GM19240 (cell line): Measurements from ENCODE around the gene DLGAP1.

ENCODE experiments used
- DNase-seq: peaks from one replicate; pipeline ENCODE4 v3.0.0; 2011; ENCODE audit warnings: low spot score; ENCODE audit not compliant: insufficient read length

Gene DLGAP1

GRCh38 chr18:3648200-3648599 is 806.9 kb downstream of the DLGAP1 start:
- DNase-seq, result no peak

GRCh38 chr18:3647636-3648035 is 807.5 kb downstream of the DLGAP1 start:
- DNase-seq, result no peak

DNA sequence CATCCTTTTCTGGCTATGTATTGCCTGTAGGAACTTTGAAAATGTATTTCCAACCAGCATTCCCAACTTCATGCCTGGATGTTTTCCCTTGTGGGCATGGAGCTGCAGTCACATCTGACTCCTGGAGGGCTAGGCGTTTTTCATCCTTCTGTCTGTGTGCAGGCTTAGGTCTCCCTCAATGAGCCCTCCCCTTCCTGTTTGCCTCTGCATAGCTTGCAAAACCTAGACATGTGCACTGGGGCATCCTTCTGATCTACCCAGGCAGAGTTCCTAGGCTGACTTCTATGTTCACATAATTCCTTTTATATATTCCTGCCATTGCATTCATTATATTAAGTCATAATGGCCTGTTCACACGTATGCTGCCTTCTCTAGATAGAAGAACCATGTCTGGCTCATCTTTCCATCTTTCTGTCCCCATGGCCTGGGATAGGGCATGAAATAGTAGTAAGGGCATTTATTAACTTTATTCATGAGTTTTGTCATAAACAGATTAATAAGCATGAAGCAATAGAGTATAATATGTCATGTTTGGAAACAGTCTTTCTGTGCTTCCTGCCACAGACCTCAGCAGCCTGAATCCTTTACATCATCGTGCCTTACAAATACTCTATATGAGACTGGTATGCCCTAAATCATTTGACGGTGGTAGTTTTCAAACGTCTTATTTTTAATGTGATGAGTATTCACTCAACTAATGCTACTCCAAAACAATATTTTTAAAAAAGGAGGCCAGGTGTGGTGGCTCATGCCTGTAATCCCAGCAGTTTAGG is 809.5 kb downstream of the DLGAP1 start:
- no peak for DNase-seq

GRCh38 chr18:3634250-3634939 is 820.7 kb downstream of the DLGAP1 start:
- no peak for DNase-seq

DNA sequence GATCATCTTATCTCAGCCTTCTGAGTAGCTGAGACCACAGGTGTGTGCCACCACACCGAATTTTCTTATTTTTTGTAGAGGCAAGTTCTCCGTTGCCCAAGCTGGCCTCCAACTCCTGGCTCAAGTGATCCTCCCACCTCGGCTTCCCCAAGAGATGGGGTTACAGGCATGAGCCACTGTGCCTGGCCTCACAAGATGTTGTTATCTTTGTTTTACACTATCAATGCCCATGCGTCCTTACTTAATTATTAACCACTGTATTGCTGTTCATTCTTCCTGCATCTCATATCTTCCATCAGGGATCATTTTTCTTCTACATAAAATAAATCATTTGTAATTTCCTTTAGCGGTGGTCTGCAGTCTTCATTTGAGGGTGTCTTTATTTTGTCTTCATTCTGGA is 823.2 kb downstream of the DLGAP1 start:
- DNase-seq, result no peak

GRCh38 chr18:3626929-3627458 is 828.1 kb downstream of the DLGAP1 start:
- no peak for DNase-seq

- DNase-seq, result no peak
Measured at GRCh38 chr18:3625742-3626091, 829.4 kb downstream of the DLGAP1 start.

DNA sequence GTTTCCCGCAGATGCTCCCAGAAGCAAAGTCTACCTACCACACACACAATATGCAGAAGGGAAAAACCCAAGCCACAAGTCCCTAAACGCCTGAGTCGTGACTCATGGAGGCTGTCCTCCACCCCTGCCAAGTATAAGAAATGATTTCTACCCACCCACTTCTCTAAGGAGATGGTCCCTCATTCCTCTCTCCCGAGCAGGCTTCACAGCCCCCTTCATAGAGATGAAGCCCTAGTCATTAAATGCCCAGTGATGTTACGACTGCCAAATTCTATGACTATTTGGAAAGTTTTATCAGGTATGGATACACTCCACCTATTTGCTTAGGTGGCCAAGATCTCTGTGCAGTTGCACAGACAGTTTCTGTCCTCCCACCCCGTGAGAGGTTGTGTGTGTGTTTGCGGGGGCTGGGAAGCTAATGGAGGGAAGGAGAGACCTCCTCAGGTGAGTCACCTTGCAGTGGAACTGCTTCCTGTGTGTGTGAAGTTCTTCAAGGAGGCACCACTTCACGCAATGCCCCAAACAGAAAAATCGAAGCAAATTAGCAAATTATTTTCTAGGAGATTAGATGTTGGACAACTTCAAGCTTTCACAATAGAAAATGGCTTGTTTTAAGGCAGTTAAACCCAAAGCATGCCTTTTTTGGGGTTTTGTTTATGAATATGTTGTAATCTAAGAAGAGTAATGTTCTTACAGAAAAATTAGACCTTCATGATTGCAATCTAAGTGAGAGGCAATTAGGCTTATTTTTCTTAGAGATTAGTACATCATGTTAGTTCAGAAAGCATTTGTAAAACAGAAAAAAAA is 830.0 kb downstream of the DLGAP1 start:
- DNase-seq, result no peak

DNA sequence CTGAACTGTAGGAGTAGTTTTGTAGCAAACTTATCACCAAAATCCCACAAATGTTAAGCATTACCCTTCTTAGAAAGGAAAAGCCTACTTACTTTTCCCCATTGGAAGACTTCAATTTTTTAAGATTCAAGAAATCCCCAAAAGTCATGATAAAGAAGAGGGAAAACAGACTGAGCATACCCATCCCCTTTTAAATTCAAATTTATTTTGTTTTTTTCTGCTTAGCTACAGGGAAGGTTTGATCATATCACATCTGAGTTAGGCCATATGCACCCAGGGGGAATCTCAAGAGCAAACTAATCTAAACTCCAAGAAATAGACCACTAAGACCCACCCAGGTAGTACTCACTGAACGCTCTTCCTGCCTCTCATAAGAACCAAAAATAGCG is 830.6 kb downstream of the DLGAP1 start:
- no peak for DNase-seq

DNA sequence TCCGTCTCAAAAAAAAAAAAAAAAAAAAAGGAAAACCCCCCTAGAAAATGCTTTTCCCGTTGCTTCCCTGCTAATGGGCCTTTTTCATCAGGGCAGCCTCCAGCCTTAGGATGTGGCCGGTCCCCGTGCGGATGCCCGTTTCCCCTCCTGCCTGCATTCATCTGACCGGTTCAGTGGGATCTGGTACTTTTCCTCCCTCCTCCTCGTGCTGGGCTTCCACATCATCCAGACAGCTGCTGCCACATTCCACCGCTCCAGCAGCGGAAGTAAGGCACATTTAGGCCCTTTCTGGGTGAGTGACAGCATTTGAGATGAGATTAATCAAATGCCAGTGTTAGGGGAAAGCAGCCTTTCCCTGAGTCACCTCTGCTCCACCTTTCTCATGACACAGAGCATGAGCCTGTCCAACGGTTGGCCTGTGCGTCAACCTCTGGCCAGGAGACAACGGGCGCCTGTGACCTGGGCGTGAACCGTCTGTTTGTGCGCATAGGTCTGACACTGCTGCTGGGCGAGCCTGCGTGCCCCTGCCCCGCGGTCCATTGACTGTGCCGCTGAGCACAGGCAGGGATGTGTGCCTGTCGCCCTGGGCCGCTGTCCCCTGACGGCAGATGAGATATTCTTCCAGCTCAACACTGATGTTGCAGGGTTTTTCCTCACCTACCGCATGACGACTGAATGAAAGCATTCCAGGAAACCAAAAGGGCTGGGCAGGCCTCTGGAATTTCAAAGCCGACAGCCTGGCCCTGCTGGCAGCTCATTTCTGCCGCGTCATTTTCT is 831.1 kb downstream of the DLGAP1 start:
- no peak for DNase-seq

- DNase-seq, result no peak
Measured at GRCh38 chr18:3620146-3621119, 834.7 kb downstream of the DLGAP1 start.

DNA sequence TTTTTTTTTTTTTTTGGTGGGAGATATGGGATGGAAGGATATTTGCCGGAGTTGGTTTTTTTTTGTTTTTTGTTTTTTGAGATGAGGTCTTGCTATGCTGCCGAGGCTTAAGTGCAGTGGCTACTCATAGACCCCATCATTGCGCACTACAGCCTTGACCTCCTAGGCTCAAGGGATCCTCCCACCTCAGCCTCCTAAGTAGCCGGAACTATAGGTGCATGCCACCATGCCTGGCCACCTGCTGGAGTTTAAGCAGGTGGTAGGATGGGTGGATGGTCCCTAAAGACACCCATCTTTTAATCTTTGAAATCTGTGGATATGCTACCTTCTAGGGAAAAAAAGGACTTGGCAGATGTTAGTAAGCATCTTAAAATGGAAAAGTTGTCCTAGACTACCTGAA is 835.4 kb downstream of the DLGAP1 start:
- DNase-seq, result no peak

DNA sequence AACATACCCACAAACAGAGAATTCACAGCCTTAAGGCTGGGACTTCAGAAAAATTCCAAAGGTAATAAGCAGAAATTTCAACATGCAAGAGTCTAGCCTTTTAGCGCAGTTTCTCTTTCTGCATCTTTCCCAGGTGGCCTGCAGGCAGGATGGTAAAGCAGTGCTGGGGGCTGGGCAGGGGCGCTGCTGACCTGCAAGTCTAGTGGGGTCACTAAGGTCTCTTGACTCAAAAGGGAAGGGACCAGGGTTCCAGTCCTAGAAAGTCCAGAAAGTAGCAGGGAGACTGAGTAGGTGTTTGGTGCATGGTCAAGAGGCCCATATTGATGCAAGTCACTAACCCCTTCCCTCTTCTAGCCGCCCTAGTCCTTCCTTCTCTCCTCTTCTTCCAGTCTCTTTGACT is 835.9 kb downstream of the DLGAP1 start:
- DNase-seq, result no peak

DNA sequence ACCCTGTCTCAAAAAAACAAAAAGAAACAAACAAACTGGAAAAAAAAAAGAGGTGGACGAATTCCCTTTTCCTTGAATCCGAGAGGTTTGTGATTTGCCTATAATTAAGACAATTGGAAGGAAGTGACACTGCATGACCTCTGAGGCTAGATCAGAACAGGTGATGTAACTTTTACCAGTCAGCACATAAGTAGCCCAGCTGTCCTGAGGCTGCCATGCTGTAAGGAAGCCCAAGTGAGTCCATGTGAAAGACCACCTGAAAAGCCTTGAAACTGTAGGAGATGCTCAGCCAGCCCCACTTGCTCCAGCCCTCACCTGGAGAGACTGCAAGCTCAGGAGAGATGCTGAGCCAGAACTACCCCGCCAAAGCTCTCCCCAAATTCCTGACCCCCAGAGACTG is 838.4 kb downstream of the DLGAP1 start:
- no peak for DNase-seq

- DNase-seq, result no peak
Measured at GRCh38 chr18:3616142-3616541, 839.0 kb downstream of the DLGAP1 start.

- no peak for DNase-seq
Measured at GRCh38 chr18:3615374-3615985, 839.6 kb downstream of the DLGAP1 start.

- no peak for DNase-seq
Measured at GRCh38 chr18:3612315-3612714, 842.8 kb downstream of the DLGAP1 start.

GRCh38 chr18:3611313-3612090 is 843.6 kb downstream of the DLGAP1 start:
- no peak for DNase-seq

- DNase-seq, result no peak
Measured at GRCh38 chr18:3610813-3611212, 844.3 kb downstream of the DLGAP1 start.
